GM18502 (cell line): ENCODE results near the gene OGFOD1.
"Not testable (repeated sequence)": the region's sequence is repeated elsewhere in the genome, so short reads cannot be mapped to it uniquely, and the experiment has no call there.

Experiments used
- ATAC-seq: cut with Tn5 transposase; IDR thresholded peaks from one replicate; pipeline ENCODE4 v1.9.1; 2021; ENCODE audit warnings: mild to moderate bottlenecking; ENCODE audit not compliant: unreplicated experiment, poor library complexity

The OGFOD1 gene

GRCh38 chr16:56478281-56479049 is 27.1 kb downstream of the OGFOD1 start:
- no peak for ATAC-seq

- no peak for ATAC-seq
These were observed 28.1 kb downstream of the OGFOD1 start for GRCh38 chr16:56479469-56479868.

GRCh38 chr16:56480776-56481467 is 29.6 kb downstream of the OGFOD1 start:
- no peak for ATAC-seq

- no peak for ATAC-seq
These were observed 30.2 kb downstream of the OGFOD1 start for GRCh38 chr16:56481468-56482122.

- ATAC-seq: no peak
These were observed 31.4 kb downstream of the OGFOD1 start for GRCh38 chr16:56482683-56483236.

GRCh38 chr16:56483394-56483793 is 32.0 kb downstream of the OGFOD1 start:
- no peak for ATAC-seq

GRCh38 chr16:56488035-56488434 is 36.7 kb downstream of the OGFOD1 start:
- ATAC-seq: no peak

- ATAC-seq: not testable (repeated sequence)
These were observed 37.5 kb downstream of the OGFOD1 start for GRCh38 chr16:56488868-56489267.

GRCh38 chr16:56491657-56492261 is 40.4 kb downstream of the OGFOD1 start:
- ATAC-seq: no peak

- no peak for ATAC-seq
These were observed 41.8 kb downstream of the OGFOD1 start for GRCh38 chr16:56493126-56493525.

- ATAC-seq: no peak
These were observed 42.5 kb downstream of the OGFOD1 start for GRCh38 chr16:56493815-56494214.

- ATAC-seq: no peak
These were observed 53.8 kb downstream of the OGFOD1 start for GRCh38 chr16:56505181-56505580.

- ATAC-seq: no peak
These were observed 55.6 kb downstream of the OGFOD1 start for GRCh38 chr16:56506941-56507340.

- no peak for ATAC-seq
These were observed 59.2 kb downstream of the OGFOD1 start for GRCh38 chr16:56510544-56510943.

GRCh38 chr16:56512025-56512424 is 60.7 kb downstream of the OGFOD1 start:
- no peak for ATAC-seq

- ATAC-seq: no peak
These were observed 61.7 kb downstream of the OGFOD1 start for GRCh38 chr16:56513091-56513490.

GRCh38 chr16:56513972-56514371 is 62.6 kb downstream of the OGFOD1 start:
- peak; percentile 48 for ATAC-seq

GRCh38 chr16:56514845-56515244 is 63.5 kb downstream of the OGFOD1 start:
- ATAC-seq: no peak

GRCh38 chr16:56515665-56516064 is 64.3 kb downstream of the OGFOD1 start:
- ATAC-seq: no peak

GRCh38 chr16:56517206-56517605 is 65.9 kb downstream of the OGFOD1 start:
- ATAC-seq: no peak

GRCh38 chr16:56518425-56518824 is 67.1 kb downstream of the OGFOD1 start:
- no peak for ATAC-seq
